ENCODE measurements around the gene FOXC1. TPM values are rescaled to one million over a fixed set of nuclear protein-coding genes. Genes with fewer than 3 reads are reported as not detected.
A peak's percentile ranks its signal among the peaks of the same experiment; 100 is the strongest.

Gene FOXC1
- total and polyA plus RNA-seq, 2 experiments from 2014 or later, result 0.10 to 0.13 TPM

GRCh38 chr6:1612974-1613306 lies 3.2 kb downstream of the FOXC1 start:
- Histone ChIP-seq H3K36me3 (ENCODE audit: insufficient read depth) (no peaks in the 10 kb centered on the region), H3K4me3 (no peak overlapping the region), H3K4me2 (no peak overlapping the region), H2AFZ (no peak overlapping the region), H3K9me2 (ENCODE audit: insufficient read depth) (no peaks in the 10 kb centered on the region), H3K27me3 (ENCODE audit: insufficient read depth) (peaks cover 97% of the 10 kb centered on the region), H4K20me1 (replicated peaks; ENCODE audit: insufficient read depth) (peaks cover 27% of the 10 kb centered on the region), H3K4me1 (ENCODE audit: insufficient read depth) (peaks cover 41% of the 10 kb centered on the region), H3F3A (replicated peaks; ENCODE audit: low read depth) (peaks cover 25% of the 10 kb centered on the region; the same call in 1 of the 2 replicates), H3K27ac (ENCODE audit: low read depth) (no peak overlapping the region), H3K79me2 (replicated peaks; ENCODE audit: insufficient read depth) (no peaks in the 10 kb centered on the region)
- Mint-ChIP-seq H3K27ac (no peak overlapping the region), H3K36me3 (ENCODE audit: low read depth) (no peaks in the 10 kb centered on the region; the same call in 2 of the 3 replicates), H3K4me1 (peaks cover 31% of the 10 kb centered on the region), H3K27me3 (ENCODE audit: insufficient read depth, low read depth, poor library complexity) (peaks cover 81% of the 10 kb centered on the region), H3K9me3 (peaks cover 11% of the 10 kb centered on the region), H3K4me3 (no peak overlapping the region)
- ATAC-seq, result no peak
- DNase-seq (ENCODE audit: low spot score), result no peak
- TF ChIP-seq ZNF331 (CRISPR knock-in tag; IDR thresholded peaks at IDR 0.05; ENCODE audit: low read depth) (no peak), STAT1 (IDR thresholded peaks at IDR 0.05; ENCODE audit: unreplicated experiment) (no peak), POLR2AphosphoS5 (IDR thresholded peaks at IDR 0.05; ENCODE audit: low read depth) (no peak), REST (IDR thresholded peaks at IDR 0.05; ENCODE audit: unreplicated experiment) (no peak), JUNB (IDR thresholded peaks at IDR 0.05; ENCODE audit: unreplicated experiment) (no peak), EZH2 (IDR thresholded peaks at IDR 0.05; ENCODE audit: low read depth, unreplicated experiment) (peak; percentile 50), ETS1 (IDR thresholded peaks at IDR 0.05) (no peak), EZH2phosphoT487 (IDR thresholded peaks at IDR 0.05; ENCODE audit: unreplicated experiment) (peak; percentile 33)

GRCh38 chr6:1613346-1613687 lies 3.6 kb downstream of the FOXC1 start:
- H3K9me3 Mint-ChIP-seq, result peaks cover 11% of the 10 kb centered on the region
- no peaks in the 10 kb centered on the region; the same call in 2 of the 3 replicates for H3K36me3 Mint-ChIP-seq (ENCODE audit: low read depth)
- no peaks in the 10 kb centered on the region for H3K79me2 ChIP-seq (replicated peaks; ENCODE audit: insufficient read depth)
- H3K4me1 Mint-ChIP-seq, result peaks cover 30% of the 10 kb centered on the region
- H3K27me3 Mint-ChIP-seq (ENCODE audit: insufficient read depth, low read depth, poor library complexity), result peaks cover 81% of the 10 kb centered on the region
- peak overlapping the region; percentile 39 for H3K4me3 ChIP-seq
- H3K4me2 ChIP-seq, result peak overlapping the region; percentile 66
- DNase-seq (ENCODE audit: low spot score) (no peak), ATAC-seq (no peak)
- H3K4me1 ChIP-seq (ENCODE audit: insufficient read depth), result peaks cover 38% of the 10 kb centered on the region
- peak overlapping the region; percentile 52; the same call in 1 of the 3 replicates for H3K4me3 Mint-ChIP-seq
- H3K36me3 ChIP-seq (ENCODE audit: insufficient read depth), result no peaks in the 10 kb centered on the region
- H2AFZ ChIP-seq, result no peak overlapping the region
- H3K27me3 ChIP-seq (ENCODE audit: insufficient read depth), result peaks cover 97% of the 10 kb centered on the region
- H3K9me2 ChIP-seq (ENCODE audit: insufficient read depth), result no peaks in the 10 kb centered on the region
- H3K27ac ChIP-seq (ENCODE audit: low read depth), result no peak overlapping the region
- H3F3A ChIP-seq (replicated peaks; ENCODE audit: low read depth), result peaks cover 22% of the 10 kb centered on the region; the same call in 1 of the 2 replicates
- H3K27ac Mint-ChIP-seq, result no peak overlapping the region
- peaks cover 28% of the 10 kb centered on the region for H4K20me1 ChIP-seq (replicated peaks; ENCODE audit: insufficient read depth)
- no peak for TF ChIP-seq EZH2phosphoT487 (IDR thresholded peaks at IDR 0.05; ENCODE audit: unreplicated experiment)
- TF ChIP-seq ETS1 (IDR thresholded peaks at IDR 0.05), result no peak
- TF ChIP-seq NANOG (IDR thresholded peaks at IDR 0.05; ENCODE audit: borderline replicate concordance), result no peak
- no peak for TF ChIP-seq ZNF114 (CRISPR knock-in tag; IDR thresholded peaks at IDR 0.05)
- no peak for TF ChIP-seq JUNB (IDR thresholded peaks at IDR 0.05; ENCODE audit: unreplicated experiment)
- TF ChIP-seq, protein P1, sequence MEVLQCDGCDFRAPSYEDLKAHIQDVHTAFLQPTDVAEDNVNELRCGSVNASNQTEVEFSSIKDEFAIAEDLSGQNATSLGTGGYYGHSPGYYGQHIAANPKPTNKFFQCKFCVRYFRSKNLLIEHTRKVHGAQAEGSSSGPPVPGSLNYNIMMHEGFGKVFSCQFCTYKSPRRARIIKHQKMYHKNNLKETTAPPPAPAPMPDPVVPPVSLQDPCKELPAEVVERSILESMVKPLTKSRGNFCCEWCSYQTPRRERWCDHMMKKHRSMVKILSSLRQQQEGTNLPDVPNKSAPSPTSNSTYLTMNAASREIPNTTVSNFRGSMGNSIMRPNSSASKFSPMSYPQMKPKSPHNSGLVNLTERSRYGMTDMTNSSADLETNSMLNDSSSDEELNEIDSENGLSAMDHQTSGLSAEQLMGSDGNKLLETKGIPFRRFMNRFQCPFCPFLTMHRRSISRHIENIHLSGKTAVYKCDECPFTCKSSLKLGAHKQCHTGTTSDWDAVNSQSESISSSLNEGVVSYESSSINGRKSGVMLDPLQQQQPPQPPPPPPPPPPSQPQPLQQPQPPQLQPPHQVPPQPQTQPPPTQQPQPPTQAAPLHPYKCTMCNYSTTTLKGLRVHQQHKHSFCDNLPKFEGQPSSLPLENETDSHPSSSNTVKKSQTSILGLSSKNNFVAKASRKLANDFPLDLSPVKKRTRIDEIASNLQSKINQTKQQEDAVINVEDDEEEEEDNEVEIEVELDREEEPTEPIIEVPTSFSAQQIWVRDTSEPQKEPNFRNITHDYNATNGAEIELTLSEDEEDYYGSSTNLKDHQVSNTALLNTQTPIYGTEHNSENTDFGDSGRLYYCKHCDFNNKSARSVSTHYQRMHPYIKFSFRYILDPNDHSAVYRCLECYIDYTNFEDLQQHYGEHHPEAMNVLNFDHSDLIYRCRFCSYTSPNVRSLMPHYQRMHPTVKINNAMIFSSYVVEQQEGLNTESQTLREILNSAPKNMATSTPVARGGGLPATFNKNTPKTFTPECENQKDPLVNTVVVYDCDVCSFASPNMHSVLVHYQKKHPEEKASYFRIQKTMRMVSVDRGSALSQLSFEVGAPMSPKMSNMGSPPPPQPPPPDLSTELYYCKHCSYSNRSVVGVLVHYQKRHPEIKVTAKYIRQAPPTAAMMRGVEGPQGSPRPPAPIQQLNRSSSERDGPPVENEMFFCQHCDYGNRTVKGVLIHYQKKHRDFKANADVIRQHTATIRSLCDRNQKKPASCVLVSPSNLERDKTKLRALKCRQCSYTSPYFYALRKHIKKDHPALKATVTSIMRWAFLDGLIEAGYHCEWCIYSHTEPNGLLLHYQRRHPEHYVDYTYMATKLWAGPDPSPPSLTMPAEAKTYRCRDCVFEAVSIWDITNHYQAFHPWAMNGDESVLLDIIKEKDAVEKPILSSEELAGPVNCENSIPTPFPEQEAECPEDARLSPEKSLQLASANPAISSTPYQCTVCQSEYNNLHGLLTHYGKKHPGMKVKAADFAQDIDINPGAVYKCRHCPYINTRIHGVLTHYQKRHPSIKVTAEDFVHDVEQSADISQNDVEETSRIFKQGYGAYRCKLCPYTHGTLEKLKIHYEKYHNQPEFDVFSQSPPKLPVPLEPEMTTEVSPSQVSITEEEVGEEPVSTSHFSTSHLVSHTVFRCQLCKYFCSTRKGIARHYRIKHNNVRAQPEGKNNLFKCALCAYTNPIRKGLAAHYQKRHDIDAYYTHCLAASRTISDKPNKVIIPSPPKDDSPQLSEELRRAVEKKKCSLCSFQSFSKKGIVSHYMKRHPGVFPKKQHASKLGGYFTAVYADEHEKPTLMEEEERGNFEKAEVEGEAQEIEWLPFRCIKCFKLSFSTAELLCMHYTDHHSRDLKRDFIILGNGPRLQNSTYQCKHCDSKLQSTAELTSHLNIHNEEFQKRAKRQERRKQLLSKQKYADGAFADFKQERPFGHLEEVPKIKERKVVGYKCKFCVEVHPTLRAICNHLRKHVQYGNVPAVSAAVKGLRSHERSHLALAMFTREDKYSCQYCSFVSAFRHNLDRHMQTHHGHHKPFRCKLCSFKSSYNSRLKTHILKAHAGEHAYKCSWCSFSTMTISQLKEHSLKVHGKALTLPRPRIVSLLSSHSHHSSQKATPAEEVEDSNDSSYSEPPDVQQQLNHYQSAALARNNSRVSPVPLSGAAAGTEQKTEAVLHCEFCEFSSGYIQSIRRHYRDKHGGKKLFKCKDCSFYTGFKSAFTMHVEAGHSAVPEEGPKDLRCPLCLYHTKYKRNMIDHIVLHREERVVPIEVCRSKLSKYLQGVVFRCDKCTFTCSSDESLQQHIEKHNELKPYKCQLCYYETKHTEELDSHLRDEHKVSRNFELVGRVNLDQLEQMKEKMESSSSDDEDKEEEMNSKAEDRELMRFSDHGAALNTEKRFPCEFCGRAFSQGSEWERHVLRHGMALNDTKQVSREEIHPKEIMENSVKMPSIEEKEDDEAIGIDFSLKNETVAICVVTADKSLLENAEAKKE (CRISPR knock-in tag; IDR thresholded peaks at IDR 0.05), result no peak
